Measurements from ENCODE around the gene MAN1A1.

The MAN1A1 gene

DNA sequence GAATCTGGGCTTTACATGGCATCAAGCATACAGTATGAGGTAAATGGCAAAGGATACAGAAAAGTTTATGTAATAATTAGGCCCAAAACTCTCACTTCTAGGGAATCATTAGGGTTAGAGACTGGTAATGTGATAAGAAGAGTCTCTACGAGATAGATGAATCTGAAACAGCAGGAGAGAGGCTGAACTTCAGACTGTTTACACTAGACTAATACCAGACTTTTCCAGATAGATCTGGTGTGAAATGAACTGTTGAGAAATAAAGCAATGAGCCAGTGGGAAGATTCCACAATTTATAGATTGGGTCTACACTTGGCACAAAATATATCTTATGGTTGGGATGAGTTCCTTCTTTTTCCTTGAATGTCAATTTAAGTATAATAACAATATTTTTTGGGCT lies 134.3 kb downstream of the MAN1A1 start:
- no peak overlapping the region for H3K4me3 Mint-ChIP-seq
- H3K27ac Mint-ChIP-seq = no peak overlapping the region
- H3K27me3 Mint-ChIP-seq = no peaks in the 10 kb centered on the region
- no peaks in the 10 kb centered on the region for H3K4me1 Mint-ChIP-seq (ENCODE audit: low read depth)
- H3K9me3 Mint-ChIP-seq = no peaks in the 10 kb centered on the region
- peaks cover 10% of the 10 kb centered on the region for H3K36me3 Mint-ChIP-seq (ENCODE audit: low read depth)

DNA sequence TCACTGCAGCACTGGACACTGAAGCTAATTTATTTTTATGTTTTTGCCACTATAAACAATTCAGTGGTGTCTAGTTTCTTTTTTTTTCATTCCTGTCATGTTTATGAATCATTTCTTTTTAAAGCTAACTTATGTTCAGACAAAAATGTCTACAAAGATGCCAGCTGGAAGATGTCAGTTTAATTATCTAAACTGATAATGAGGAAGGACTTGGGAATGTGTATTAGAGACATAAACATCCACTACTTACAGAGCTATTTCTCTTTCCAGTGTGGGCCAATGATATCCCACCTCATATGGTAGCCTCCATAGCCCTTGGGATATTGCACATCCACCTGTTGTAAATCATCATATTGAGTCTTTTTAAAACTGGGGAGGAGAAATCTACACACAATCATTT lies 139.0 kb downstream of the MAN1A1 start:
- Mint-ChIP-seq H3K27me3 (no peaks in the 10 kb centered on the region), H3K36me3 (ENCODE audit: low read depth) (peaks cover 6% of the 10 kb centered on the region), H3K4me3 (no peak overlapping the region), H3K9me3 (no peaks in the 10 kb centered on the region), H3K27ac (no peak overlapping the region), H3K4me1 (ENCODE audit: low read depth) (peaks cover 18% of the 10 kb centered on the region)

DNA sequence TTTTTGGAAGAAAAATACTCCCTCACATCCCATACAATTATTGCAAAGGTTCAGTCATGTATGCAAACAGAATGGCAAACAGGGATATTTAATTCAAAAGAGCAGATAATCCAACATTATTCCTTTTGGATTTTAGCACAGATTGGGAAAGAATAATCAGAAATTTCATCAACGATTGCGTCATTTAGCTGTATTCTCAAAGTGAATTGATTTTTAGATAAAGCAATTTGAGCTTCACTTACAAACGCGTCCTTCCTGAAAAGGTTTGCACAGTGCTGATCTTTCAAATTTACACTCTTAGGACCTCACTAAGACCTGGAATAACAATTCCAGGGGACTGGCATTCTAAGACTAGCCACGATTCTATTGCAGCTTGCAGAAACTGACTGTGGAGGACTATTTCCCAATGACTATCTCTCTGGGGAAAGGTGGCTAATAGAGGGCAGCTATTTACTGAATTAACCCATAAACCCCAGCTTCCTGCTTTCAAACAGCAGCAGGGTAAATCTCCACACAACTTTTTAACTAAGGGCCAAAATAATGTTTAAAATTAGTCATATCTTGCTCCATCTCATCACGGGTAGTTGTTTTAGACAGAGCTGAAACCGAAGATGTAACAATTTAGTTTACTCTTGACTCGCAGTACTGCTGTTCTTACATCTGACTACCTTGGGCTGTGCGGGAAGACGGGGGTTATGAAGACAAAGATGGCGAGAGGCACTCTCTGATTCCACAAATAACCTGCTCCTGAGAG lies 139.9 kb downstream of the MAN1A1 start:
- no peak overlapping the region for H3K27ac Mint-ChIP-seq
- H3K4me3 Mint-ChIP-seq = no peak overlapping the region
- no peaks in the 10 kb centered on the region for H3K27me3 Mint-ChIP-seq
- no peaks in the 10 kb centered on the region for H3K9me3 Mint-ChIP-seq
- peaks cover 6% of the 10 kb centered on the region for H3K36me3 Mint-ChIP-seq (ENCODE audit: low read depth)
- peaks cover 18% of the 10 kb centered on the region for H3K4me1 Mint-ChIP-seq (ENCODE audit: low read depth)

DNA sequence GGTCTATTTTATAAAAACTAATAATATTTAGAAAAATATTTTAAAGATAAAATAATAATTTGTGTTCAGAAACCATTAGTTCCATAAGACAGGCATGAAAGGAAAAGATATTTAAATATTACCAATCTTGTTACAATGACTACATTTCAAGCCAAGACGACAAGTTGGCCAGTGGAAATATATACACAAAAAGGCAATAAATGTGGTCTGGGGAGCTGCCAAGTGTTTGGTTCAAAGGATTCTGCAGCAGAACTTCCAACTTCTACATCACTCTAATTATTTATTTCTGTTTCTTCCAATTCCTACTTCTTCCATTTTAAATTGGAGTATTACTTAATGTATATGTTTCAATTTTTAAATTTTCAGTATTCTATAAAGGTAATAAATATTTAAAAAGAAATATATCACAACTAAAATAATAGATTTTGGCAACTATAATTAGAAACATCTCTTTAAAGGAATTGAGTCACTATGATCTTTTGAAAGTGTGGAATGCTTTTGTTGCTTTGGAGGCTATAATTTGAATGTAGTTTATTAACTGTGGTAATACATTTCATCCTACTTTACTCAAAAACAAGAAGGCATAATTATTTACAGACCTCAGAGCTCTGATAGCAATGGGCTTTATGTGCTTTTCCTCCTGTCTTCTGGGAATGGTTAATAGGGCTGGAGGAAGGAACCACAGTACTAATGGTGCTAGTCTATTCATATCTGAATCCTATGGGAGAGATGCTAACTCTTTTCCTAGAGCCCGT lies 141.4 kb downstream of the MAN1A1 start:
- peaks cover 18% of the 10 kb centered on the region for H3K4me1 Mint-ChIP-seq (ENCODE audit: low read depth)
- H3K27ac Mint-ChIP-seq = no peak overlapping the region
- no peaks in the 10 kb centered on the region for H3K9me3 Mint-ChIP-seq
- H3K4me3 Mint-ChIP-seq = no peak overlapping the region
- H3K36me3 Mint-ChIP-seq (ENCODE audit: low read depth) = peaks cover 15% of the 10 kb centered on the region
- no peaks in the 10 kb centered on the region for H3K27me3 Mint-ChIP-seq

DNA sequence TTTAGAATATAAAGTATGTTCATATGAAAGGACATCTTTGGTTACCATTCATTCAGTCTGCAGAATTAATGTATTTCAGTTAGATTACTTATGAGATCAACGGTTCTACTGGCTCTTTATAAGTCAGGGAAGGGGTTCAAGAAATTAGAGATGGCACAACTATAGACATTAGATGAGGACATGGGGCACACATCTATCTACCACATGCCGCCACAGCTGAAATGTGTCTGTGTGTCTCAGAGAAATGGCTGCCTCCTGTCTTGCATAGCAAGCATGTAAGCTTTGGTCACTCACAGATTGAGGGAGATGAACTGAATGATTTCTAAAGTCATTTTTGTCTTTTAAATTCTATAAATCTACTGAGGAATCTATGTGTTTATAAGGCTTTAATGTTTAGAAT lies 142.2 kb downstream of the MAN1A1 start:
- H3K36me3 Mint-ChIP-seq (ENCODE audit: low read depth) = peaks cover 24% of the 10 kb centered on the region
- no peaks in the 10 kb centered on the region for H3K27me3 Mint-ChIP-seq
- no peaks in the 10 kb centered on the region for H3K9me3 Mint-ChIP-seq
- H3K4me3 Mint-ChIP-seq = no peak overlapping the region
- H3K4me1 Mint-ChIP-seq (ENCODE audit: low read depth) = peaks cover 18% of the 10 kb centered on the region
- no peak overlapping the region for H3K27ac Mint-ChIP-seq

DNA sequence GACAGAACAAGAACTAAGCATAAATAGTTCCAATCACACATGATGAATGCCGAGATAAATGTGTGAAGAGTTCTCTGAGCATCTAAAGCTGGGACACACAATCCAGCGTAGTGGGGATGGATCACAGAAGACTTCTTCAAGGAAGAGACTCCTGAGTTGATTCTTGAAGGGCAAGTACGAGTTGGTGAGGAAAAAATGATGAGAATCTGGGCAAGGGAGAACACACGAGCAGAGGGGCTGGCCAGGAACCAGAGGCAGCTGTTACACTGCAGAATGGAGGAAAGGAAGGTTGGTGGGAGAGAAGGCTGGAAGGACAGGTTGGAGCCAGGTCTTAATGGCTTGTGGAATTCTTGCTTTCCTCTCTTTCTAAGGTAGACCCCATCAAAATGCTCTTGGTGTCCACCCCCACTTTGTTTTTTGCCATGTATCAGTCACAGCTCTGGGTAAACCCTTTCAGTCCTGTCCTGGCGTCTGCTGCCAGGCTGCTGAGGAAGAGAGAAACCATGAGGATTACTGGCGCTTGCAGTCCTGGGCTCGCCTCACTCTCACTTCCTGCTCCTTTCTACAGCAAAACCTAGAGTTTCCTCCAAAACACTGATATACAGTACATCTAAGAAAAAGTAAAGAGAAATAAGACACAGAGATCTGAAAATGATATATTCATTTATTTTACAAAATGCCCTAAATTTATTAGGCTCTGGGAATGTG lies 143.5 kb downstream of the MAN1A1 start:
- Mint-ChIP-seq H3K4me1 (ENCODE audit: low read depth) (peaks cover 18% of the 10 kb centered on the region), H3K4me3 (no peak overlapping the region), H3K9me3 (no peaks in the 10 kb centered on the region), H3K36me3 (ENCODE audit: low read depth) (peaks cover 31% of the 10 kb centered on the region), H3K27ac (no peak overlapping the region), H3K27me3 (no peaks in the 10 kb centered on the region)

DNA sequence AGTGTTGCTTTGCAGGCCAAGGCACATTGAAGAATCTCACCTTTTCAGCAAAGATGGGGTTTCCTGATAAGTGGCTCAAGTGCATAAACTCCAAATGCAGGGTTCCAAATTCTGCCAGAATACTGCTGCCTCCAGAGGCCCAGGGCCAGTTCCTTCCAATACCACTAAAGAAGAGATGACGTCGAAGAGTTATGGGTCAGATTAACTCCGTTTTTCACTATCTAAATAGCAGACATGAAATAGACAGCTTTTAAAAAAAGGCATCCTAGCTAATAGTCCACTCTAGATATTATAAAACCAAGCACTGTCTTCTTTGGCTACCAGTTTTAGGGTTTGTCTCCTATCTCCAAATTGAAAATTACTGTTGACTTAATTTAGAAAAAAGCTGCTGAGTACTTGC lies 144.8 kb downstream of the MAN1A1 start:
- Mint-ChIP-seq H3K27me3 (no peaks in the 10 kb centered on the region), H3K4me1 (ENCODE audit: low read depth) (peaks cover 18% of the 10 kb centered on the region), H3K27ac (no peak overlapping the region), H3K4me3 (no peak overlapping the region), H3K9me3 (no peaks in the 10 kb centered on the region), H3K36me3 (ENCODE audit: low read depth) (peaks cover 37% of the 10 kb centered on the region)

DNA sequence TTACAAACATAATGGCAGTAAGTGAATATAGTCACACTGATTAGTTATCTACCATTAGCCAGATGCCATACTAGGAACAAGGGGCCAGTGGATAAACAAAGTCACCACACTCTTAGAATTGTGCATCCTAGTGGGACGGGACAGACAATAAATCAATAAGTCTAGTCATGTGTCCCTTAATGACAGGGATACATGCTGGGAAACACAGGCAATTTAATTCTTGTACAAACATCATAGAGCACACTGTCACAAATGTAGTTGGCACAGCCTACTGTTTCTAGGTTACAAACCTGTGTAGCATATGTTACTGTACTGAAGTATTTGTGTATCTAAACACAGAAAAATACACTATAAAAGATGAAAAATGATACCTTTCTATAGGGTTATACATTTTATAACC lies 148.1 kb downstream of the MAN1A1 start:
- Mint-ChIP-seq H3K4me1 (ENCODE audit: low read depth) (peaks cover 7% of the 10 kb centered on the region), H3K27me3 (no peaks in the 10 kb centered on the region), H3K36me3 (ENCODE audit: low read depth) (peaks cover 51% of the 10 kb centered on the region), H3K4me3 (no peak overlapping the region), H3K9me3 (no peaks in the 10 kb centered on the region), H3K27ac (no peak overlapping the region)

DNA sequence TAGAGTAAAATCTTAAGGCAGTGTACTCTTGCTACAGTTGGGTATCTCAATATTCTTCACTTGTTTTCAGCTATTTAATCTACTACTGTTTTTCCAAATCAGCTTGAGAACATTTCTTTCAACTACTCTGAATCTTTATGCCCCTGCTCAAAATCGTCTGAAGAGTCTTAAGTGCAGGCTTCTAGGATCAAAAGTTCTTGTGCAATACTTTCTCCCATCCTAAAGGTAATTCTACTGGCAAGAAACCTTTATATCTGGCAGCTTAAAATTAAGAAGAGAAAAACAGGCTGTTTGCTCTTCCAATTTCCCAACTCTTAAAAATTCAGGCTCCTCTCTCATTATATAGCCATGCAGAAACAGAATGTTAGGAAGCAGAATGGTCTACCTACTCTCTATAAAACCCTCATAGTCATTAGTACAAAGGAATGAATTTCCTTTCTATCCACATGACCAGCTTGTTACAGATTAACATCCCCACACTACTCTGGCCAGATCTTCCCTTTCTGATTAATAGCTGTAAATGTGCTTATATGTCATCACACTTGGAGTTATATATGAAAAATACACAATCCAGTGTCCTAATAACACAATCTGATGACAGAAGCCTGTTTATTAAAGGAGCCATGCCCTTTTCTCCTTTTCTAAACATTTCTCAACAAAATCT lies 148.9 kb downstream of the MAN1A1 start:
- Mint-ChIP-seq H3K36me3 (ENCODE audit: low read depth) (peaks cover 52% of the 10 kb centered on the region), H3K4me3 (no peak overlapping the region), H3K4me1 (ENCODE audit: low read depth) (no peaks in the 10 kb centered on the region), H3K27ac (no peak overlapping the region), H3K9me3 (no peaks in the 10 kb centered on the region), H3K27me3 (no peaks in the 10 kb centered on the region)

DNA sequence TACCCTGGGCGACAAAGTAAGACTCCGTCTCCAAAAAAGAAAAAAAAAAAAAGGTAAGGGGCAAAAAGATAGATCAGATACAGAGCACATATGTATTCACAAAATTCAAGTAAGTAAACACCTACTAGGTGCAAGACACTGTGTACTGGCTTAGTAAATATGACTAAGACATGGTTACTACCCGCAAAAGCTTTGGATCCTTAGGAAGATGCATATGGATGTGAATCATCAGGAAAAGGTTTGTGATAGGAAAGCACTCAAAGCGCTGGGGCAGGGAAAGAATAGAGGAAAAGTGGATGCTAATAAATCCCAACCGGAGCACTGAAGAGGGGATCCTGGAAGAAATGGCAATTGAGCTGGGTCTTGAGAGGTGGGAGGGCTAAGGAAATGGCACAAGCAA lies 152.3 kb downstream of the MAN1A1 start:
- Mint-ChIP-seq H3K36me3 (ENCODE audit: low read depth) (peaks cover 48% of the 10 kb centered on the region), H3K27ac (peak overlapping the region; percentile 18), H3K4me3 (no peak overlapping the region), H3K9me3 (no peaks in the 10 kb centered on the region), H3K4me1 (ENCODE audit: low read depth) (no peaks in the 10 kb centered on the region), H3K27me3 (no peaks in the 10 kb centered on the region)

DNA sequence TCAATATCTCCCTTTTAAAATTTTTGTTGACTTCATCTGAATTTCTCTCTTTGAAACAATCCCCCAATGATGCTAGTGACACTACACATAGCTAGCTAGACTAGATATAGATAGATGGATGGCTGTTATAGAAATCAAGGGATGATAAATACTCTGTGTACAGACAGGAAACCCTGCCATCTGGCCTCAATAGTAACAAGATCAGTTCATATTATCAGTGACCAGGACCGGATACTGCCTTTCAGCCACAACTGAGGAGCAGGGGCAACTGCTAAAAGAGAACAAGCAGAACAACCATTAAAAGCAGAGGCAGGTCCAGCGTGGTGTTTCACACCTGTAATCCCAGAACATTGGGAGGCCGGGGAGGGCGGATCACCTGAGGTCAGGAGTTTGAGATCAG lies 152.8 kb downstream of the MAN1A1 start:
- Mint-ChIP-seq H3K4me1 (ENCODE audit: low read depth) (no peaks in the 10 kb centered on the region), H3K4me3 (no peak overlapping the region), H3K27ac (no peak overlapping the region), H3K9me3 (no peaks in the 10 kb centered on the region), H3K36me3 (ENCODE audit: low read depth) (peaks cover 52% of the 10 kb centered on the region), H3K27me3 (no peaks in the 10 kb centered on the region)

DNA sequence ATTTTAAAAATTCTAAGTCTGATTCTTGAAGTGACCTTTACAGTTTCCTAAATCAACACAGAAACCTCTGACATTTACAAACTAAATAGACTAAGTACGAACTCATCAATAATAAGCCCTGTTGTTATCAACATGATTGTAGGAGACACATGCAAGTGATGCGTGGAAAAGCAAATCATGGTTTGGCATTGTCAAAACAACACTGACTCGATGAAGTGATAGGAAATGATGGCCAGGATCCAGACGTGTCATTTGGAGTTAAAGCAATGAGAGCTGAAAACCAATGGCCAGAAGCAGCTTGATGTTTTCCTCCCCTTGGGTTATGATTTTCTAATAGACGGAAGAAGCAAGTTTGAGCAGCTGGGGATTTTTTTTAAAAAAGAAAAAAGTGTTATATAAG lies 153.7 kb downstream of the MAN1A1 start:
- Mint-ChIP-seq H3K4me1 (ENCODE audit: low read depth) (no peaks in the 10 kb centered on the region), H3K9me3 (no peaks in the 10 kb centered on the region), H3K27ac (no peak overlapping the region), H3K4me3 (no peak overlapping the region), H3K27me3 (no peaks in the 10 kb centered on the region), H3K36me3 (ENCODE audit: low read depth) (peaks cover 46% of the 10 kb centered on the region)

DNA sequence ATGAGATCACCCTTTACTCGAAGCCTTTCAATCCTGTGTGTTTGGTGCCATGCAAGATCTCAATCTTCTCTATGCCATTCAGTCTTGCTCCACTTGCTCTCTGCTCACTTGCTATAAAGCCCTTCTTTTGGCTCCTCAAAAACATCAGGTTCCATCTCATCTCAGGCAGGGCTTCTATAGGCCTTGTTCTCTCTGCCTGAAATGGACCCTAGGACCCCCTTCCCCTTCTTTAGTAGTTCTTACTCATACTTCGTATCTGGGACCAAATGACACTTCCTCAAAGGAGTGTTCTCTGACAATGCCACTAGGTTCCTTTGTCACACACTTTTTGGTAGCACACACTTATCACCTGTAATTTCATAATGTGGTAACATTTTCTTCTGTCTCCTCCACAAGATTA lies 154.4 kb downstream of the MAN1A1 start:
- H3K4me3 Mint-ChIP-seq = no peak overlapping the region
- no peaks in the 10 kb centered on the region for H3K9me3 Mint-ChIP-seq
- H3K27ac Mint-ChIP-seq = no peak overlapping the region
- no peaks in the 10 kb centered on the region for H3K4me1 Mint-ChIP-seq (ENCODE audit: low read depth)
- peaks cover 44% of the 10 kb centered on the region for H3K36me3 Mint-ChIP-seq (ENCODE audit: low read depth)
- H3K27me3 Mint-ChIP-seq = no peaks in the 10 kb centered on the region

DNA sequence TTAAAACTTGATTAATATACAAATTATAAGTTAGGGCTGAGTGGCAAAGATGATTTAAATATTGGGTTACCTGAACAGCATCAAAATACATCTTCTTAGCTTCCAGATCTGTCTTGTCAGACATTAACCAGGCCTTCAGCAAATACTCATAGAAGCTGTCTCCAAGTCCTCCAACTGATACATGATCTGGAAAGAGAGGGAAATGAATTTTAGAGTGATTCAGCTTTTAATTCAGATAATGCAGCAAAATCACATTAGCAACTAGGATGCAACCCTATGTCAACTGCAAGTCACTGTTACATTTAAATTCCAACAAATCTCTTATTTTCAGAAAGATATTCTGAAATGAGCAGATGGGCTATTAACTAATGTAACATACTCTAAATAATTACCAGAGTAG lies 155.9 kb downstream of the MAN1A1 start:
- no peaks in the 10 kb centered on the region for H3K9me3 Mint-ChIP-seq
- H3K27ac Mint-ChIP-seq = no peak overlapping the region
- peaks cover 54% of the 10 kb centered on the region for H3K36me3 Mint-ChIP-seq (ENCODE audit: low read depth)
- H3K4me1 Mint-ChIP-seq (ENCODE audit: low read depth) = no peaks in the 10 kb centered on the region
- no peak overlapping the region for H3K4me3 Mint-ChIP-seq
- no peaks in the 10 kb centered on the region for H3K27me3 Mint-ChIP-seq

DNA sequence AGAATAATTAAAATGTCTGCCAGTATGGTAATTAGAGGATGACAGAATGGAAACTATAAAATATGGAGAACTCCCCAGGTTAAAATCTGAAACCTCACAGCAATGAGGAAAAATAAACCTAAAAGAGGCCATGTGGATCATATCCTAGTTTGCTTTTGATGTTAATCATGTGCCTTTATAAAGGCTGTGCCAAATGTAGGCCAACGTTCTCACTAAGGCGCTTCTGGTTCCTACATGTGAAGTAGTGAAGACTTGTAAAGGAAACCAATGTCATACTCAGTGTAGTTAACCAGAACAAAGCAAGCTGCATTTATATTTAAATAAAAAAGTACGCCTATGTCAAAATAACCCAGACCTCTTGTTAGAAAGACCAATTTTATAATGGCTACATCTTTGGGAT lies 157.4 kb downstream of the MAN1A1 start:
- H3K27ac Mint-ChIP-seq = no peak overlapping the region
- no peak overlapping the region for H3K4me3 Mint-ChIP-seq
- no peaks in the 10 kb centered on the region for H3K9me3 Mint-ChIP-seq
- no peaks in the 10 kb centered on the region for H3K27me3 Mint-ChIP-seq
- no peaks in the 10 kb centered on the region for H3K4me1 Mint-ChIP-seq (ENCODE audit: low read depth)
- H3K36me3 Mint-ChIP-seq (ENCODE audit: low read depth) = peaks cover 55% of the 10 kb centered on the region

Measured in stimulated activated naive CD8-positive, alpha-beta T cell treated with anti-CD3 and anti-CD28 coated beads, Interleukin-15, Interleukin-2, amounts not matched to agents 100 ng/mL and 50 ng/mL, for 24 hours (primary cell).